AG09309 (cell line): ENCODE measurements around the gene TAS1R3.

Experiments
- DNase-seq: peaks from one replicate; pipeline ENCODE4 v3.0.0-alpha.2; 2010; ENCODE audit warnings: low read depth
- H3K4me3 ChIP-seq: 2 replicates; pipeline ENCODE4 v1.5.1; 2011; ENCODE audit warnings: mild to moderate bottlenecking, low read depth, low read length, moderate library complexity; ENCODE audit not compliant: control insufficient read depth
- TF ChIP-seq, protein P1 (sequence below): IDR thresholded peaks from 2 replicates; pipeline ENCODE4 v1.5.1; 2011; ENCODE audit warnings: mild to moderate bottlenecking, low read depth, low read length, inconsistent platforms; ENCODE audit not compliant: insufficient read depth, control insufficient read depth; ENCODE audit errors: missing control alignments

The TAS1R3 gene

GRCh38 chr1:1325288-1326074 is 5.6 kb upstream of the TAS1R3 start:
- H3K4me3 ChIP-seq, result peak overlapping the region; percentile 89
- TF ChIP-seq, protein P1, sequence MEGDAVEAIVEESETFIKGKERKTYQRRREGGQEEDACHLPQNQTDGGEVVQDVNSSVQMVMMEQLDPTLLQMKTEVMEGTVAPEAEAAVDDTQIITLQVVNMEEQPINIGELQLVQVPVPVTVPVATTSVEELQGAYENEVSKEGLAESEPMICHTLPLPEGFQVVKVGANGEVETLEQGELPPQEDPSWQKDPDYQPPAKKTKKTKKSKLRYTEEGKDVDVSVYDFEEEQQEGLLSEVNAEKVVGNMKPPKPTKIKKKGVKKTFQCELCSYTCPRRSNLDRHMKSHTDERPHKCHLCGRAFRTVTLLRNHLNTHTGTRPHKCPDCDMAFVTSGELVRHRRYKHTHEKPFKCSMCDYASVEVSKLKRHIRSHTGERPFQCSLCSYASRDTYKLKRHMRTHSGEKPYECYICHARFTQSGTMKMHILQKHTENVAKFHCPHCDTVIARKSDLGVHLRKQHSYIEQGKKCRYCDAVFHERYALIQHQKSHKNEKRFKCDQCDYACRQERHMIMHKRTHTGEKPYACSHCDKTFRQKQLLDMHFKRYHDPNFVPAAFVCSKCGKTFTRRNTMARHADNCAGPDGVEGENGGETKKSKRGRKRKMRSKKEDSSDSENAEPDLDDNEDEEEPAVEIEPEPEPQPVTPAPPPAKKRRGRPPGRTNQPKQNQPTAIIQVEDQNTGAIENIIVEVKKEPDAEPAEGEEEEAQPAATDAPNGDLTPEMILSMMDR, result no peak
- DNase-seq, result no peak

DNA sequence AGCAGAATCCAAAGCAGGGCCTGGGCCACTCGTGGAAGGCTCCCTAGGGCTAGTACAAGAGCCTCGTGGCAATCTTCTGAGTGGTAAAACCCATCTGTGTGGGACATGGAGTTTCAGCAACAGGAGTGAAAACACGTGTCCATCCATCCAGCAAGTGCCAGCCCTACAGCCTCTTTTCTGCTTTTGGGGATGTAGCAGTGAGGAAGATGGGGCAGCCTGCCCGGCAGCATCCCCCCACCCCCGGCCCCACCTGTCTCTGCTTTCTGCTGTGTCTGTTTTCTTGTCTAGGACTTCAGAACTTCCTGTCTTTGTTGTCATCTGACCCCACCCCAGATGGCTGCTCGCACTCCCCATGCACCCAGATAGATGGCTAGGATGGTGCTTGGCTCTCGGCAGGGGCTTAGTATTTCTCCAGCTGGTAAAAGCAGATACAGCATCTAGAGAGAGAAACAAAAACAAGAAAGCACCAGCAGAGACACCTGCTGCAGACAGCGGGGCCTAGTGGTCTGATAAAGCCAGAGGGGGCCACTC is 4.9 kb upstream of the TAS1R3 start:
- TF ChIP-seq, protein P1, result no peak
- no peak overlapping the region for H3K4me3 ChIP-seq
- DNase-seq, result no peak

DNA sequence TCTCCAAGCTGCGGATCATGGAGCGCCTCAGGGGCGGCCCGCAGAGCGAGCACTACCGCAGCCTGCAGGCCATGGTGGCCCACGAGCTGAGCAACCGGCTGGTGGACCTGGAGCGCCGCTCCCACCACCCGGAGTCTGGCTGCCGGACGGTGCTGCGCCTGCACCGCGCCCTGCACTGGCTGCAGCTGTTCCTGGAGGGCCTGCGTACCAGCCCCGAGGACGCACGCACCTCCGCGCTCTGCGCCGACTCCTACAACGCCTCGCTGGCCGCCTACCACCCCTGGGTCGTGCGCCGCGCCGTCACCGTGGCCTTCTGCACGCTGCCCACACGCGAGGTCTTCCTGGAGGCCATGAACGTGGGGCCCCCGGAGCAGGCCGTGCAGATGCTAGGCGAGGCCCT is 3.8 kb upstream of the TAS1R3 start:
- TF ChIP-seq, protein P1, result no peak
- DNase-seq, result no peak
- H3K4me3 ChIP-seq, result no peak overlapping the region

- TF ChIP-seq, protein P1, result no peak
- DNase-seq, result no peak
- no peak overlapping the region for H3K4me3 ChIP-seq
Measured at GRCh38 chr1:1328254-1328653, 2.8 kb upstream of the TAS1R3 start.

DNA sequence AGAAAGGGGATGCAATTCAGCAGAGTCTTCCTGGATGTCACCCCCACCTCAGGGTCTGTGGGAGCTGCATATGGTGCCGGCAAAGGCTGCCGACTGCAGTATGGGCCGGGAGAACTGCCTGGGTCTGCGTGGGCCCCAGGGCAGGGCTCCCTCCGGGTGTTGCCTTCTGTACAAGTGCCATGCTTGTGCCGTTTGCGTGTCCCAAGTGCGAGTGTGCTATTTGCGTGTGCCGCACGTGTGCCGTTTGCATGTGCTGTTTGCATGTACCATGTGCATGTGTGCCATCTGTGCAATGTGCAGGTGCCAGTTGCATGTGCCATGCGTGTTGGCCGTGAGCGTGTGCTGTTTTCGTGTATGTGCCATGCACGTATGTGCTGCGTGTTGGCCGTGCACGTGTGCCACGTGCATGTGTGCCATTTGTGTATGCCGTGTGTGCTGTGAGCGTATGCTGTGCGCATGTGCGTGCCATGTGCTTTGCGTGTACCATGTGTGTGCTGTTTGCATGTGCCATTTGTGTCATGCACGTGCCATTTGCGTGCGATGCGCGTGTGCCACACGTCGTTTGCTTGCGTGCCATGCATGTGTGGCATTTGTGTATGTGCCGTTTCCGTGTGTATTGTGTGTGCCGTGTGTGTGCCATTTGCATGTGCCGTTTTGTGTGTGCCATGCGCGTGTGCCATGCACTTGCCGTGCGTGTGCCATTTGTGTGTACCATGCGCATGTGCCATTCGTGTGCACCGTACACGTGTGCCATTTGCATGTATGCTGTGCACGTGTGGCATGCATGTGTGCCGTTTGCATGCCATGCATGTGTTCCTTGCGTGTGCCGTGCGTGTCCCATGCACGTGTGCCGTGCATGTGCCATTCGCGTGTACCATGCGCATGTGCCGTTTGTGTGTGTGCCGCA is 1.5 kb upstream of the TAS1R3 start:
- no peak overlapping the region for H3K4me3 ChIP-seq
- TF ChIP-seq, protein P1, result no peak
- no peak for DNase-seq

- H3K4me3 ChIP-seq, result no peak overlapping the region
- no peak for DNase-seq
- TF ChIP-seq, protein P1, result no peak
Measured at GRCh38 chr1:1330366-1331067, 563 bp upstream of the TAS1R3 start.
